Smooth muscle cell (in vitro differentiated cells): ENCODE data around the gene TEAD2. TPM values are rescaled to one million over a fixed set of nuclear protein-coding genes. Genes with fewer than 3 reads are reported as not detected.

Source experiments
- DNase-seq: peaks from one replicate; lab custom pipeline; 2025; ENCODE audit not compliant: unreplicated experiment; lab: John Stamatoyannopoulos, UW
- H2AFZ ChIP-seq: fragments of 200-600 bp; sonication (generic); 2 replicates; pipeline ENCODE4 v1.6.0; 2016; ENCODE audit warnings: antibody characterized with exemption, low read depth, mild to moderate bottlenecking
- H3F3A ChIP-seq: fragments of 200-600 bp; sonication (generic); 2 replicates; pipeline ENCODE4 v1.6.0; 2017; ENCODE audit warnings: antibody characterized with exemption, low read depth
- H3K27ac ChIP-seq: fragments of 200-600 bp; sonication (generic); 2 replicates; pipeline ENCODE4 v1.5.1; 2016; ENCODE audit warnings: low read depth, mild to moderate bottlenecking
- H3K27me3 ChIP-seq: fragments of 200-600 bp; sonication (generic); 2 replicates; pipeline ENCODE4 v1.6.1; 2016; ENCODE audit warnings: low read depth, mild to moderate bottlenecking
- H3K36me3 ChIP-seq: fragments of 200-600 bp; sonication (generic); 2 replicates; pipeline ENCODE4 v1.5.1; 2016; ENCODE audit warnings: low read depth
- H3K4me1 ChIP-seq: fragments of 200-600 bp; sonication (generic); 2 replicates; pipeline ENCODE4 v1.5.1; 2016; ENCODE audit warnings: low read depth
- H3K4me2 ChIP-seq: fragments of 200-600 bp; sonication (generic); 2 replicates; pipeline ENCODE4 v1.6.0; 2016; ENCODE audit warnings: mild to moderate bottlenecking
- H3K4me3 ChIP-seq: fragments of 200-600 bp; sonication (generic); 2 replicates; pipeline ENCODE4 v1.5.1; 2016; ENCODE audit warnings: mild to moderate bottlenecking
- H3K79me2 ChIP-seq: fragments of 200-600 bp; sonication (generic); 2 replicates; pipeline ENCODE4 v1.6.0; 2016; ENCODE audit warnings: low read depth, mild to moderate bottlenecking
- H3K9ac ChIP-seq: fragments of 200-600 bp; sonication (generic); 2 replicates; pipeline ENCODE4 v1.6.0; 2016; ENCODE audit warnings: low read depth
- H3K9me3 ChIP-seq: fragments of 200-600 bp; sonication (generic); replicated peaks from 2 replicates; pipeline ENCODE4 v1.5.1; 2016; ENCODE audit warnings: low read depth
- H4K20me1 ChIP-seq: fragments of 200-600 bp; sonication (generic); 2 replicates; pipeline ENCODE4 v1.6.0; 2016; ENCODE audit warnings: low read depth
- CTCF ChIP-seq: fragments of 200-600 bp; sonication (generic); IDR thresholded peaks from 2 replicates; pipeline ENCODE4 v1.5.1; 2017; ENCODE audit warnings: borderline replicate concordance, mild to moderate bottlenecking, antibody characterized with exemption; ENCODE audit not compliant: insufficient read depth, poor library complexity, severe bottlenecking
- WGBS: methylation state at CpG from one replicate; pipeline ENCODE4 v1.1.7; 2016; ENCODE audit warnings: low lambda C conversion rate; 5-methylcytosine and 5-hydroxymethylcytosine counted together
- polyA plus RNA-seq: library from polyadenylated mRNA; unstranded; fragments of >200 nt; fragmentation: Nextera tagmentation; extraction: Ambion mirVana; gene quantifications from 2 replicates; pipeline ENCODE4 v1.2.1, GENCODE V29; 2016
- total RNA-seq: library from RNA; depleted of rRNA; stranded (reverse); fragments of >200 nt; gene quantifications from 2 replicates; pipeline ENCODE4 v1.2.3, GENCODE V29; 2014

TEAD2 gene
- total and polyA plus RNA-seq, 2 experiments from 2014 or later: 58.5 to 71.8 TPM

GRCh38 chr19:49347835-49348234, 14.4 kb downstream of the TEAD2 start:
- peaks cover 8% of the 10 kb centered on the region for H3K36me3 ChIP-seq
- no peak for DNase-seq
- no peak overlapping the region for H2AFZ ChIP-seq
- no peak overlapping the region for H3K4me3 ChIP-seq
- H3K9ac ChIP-seq: no peak overlapping the region
- H3K9me3 ChIP-seq: no peaks in the 10 kb centered on the region
- 78% methylated on average over 3 of the region's 3 CpGs for WGBS
- no peak for TF ChIP-seq CTCF
- H4K20me1 ChIP-seq: peaks cover 81% of the 10 kb centered on the region
- H3K4me1 ChIP-seq: no peaks in the 10 kb centered on the region
- no peaks in the 10 kb centered on the region for H3K27me3 ChIP-seq
- no peaks in the 10 kb centered on the region for H3K79me2 ChIP-seq
- no peak overlapping the region for H3K27ac ChIP-seq
- no peak overlapping the region for H3K4me2 ChIP-seq
- peaks cover 4% of the 10 kb centered on the region for H3F3A ChIP-seq

- H3K9ac ChIP-seq: no peak overlapping the region
- no peaks in the 10 kb centered on the region for H3K9me3 ChIP-seq
- WGBS: 100% methylated on average over 13 of the region's 15 CpGs
- no peak overlapping the region for H2AFZ ChIP-seq
- no peak overlapping the region for H3K4me2 ChIP-seq
- DNase-seq: no peak
- no peaks in the 10 kb centered on the region for H3K4me1 ChIP-seq
- peaks cover 8% of the 10 kb centered on the region for H3K36me3 ChIP-seq
- no peak overlapping the region for H3K4me3 ChIP-seq
- no peak for TF ChIP-seq CTCF
- peaks cover 85% of the 10 kb centered on the region for H4K20me1 ChIP-seq
- no peaks in the 10 kb centered on the region for H3K79me2 ChIP-seq
- peaks cover 7% of the 10 kb centered on the region for H3F3A ChIP-seq
- H3K27me3 ChIP-seq: no peaks in the 10 kb centered on the region
- no peak overlapping the region for H3K27ac ChIP-seq
These were observed 15.0 kb downstream of the TEAD2 start for GRCh38 chr19:49347191-49347590.

- Histone ChIP-seq H3K4me2 (no peak overlapping the region), H3F3A (peaks cover 7% of the 10 kb centered on the region), H3K79me2 (no peaks in the 10 kb centered on the region), H3K4me1 (no peaks in the 10 kb centered on the region), H3K4me3 (no peak overlapping the region), H3K27me3 (no peaks in the 10 kb centered on the region), H4K20me1 (peaks cover 97% of the 10 kb centered on the region), H3K9ac (no peak overlapping the region), H3K27ac (no peak overlapping the region), H3K9me3 (no peaks in the 10 kb centered on the region), H2AFZ (no peak overlapping the region), H3K36me3 (peaks cover 8% of the 10 kb centered on the region)
- no peak for DNase-seq
- WGBS: 96% methylated on average over 11 of the region's 11 CpGs
- TF ChIP-seq CTCF: no peak
These were observed 17.5 kb downstream of the TEAD2 start for GRCh38 chr19:49344505-49345423.
